Liver (tissue), 3 donors: ENCODE results near the gene ANK3.

ENCODE experiments used
- ATF3 ChIP-seq: IDR thresholded peaks from 2 replicates; pipeline ENCODE4 v1.6.1; 2016; ENCODE audit warnings: antibody characterized with exemption
- CTCF ChIP-seq: fragments of 150-350 bp; IDR thresholded peaks from 2 replicates; pipeline ENCODE4 v1.5.1; 2017; ENCODE audit warnings: improper control_type of control experiment, low read depth, low read length; ENCODE audit not compliant: missing input control
- FOXA1 ChIP-seq: IDR thresholded peaks from 2 replicates; pipeline ENCODE4 v1.6.1; 2016; ENCODE audit warnings: antibody characterized with exemption
- GABPA ChIP-seq, 2 donors: IDR thresholded peaks in 1 of 2; conservative IDR thresholded peaks in 1 of 2; 2 replicates each; pipeline ENCODE4 v1.6.1; 2016; ENCODE audit warnings: antibody characterized with exemption in 2 of 2, mild to moderate bottlenecking in 1 of 2, moderate library complexity in 1 of 2
- HNF4G ChIP-seq: IDR thresholded peaks from 2 replicates; pipeline ENCODE4 v1.6.1; 2016; ENCODE audit warnings: antibody characterized with exemption
- JUND ChIP-seq, 2 donors: IDR thresholded peaks; 2 replicates each; pipeline ENCODE4 v1.6.1; 2016; ENCODE audit warnings: antibody characterized with exemption in 2 of 2
- MAX ChIP-seq: IDR thresholded peaks from 2 replicates; pipeline ENCODE4 v1.6.1; 2016; ENCODE audit warnings: antibody characterized with exemption
- RAD21 ChIP-seq, 2 donors: IDR thresholded peaks; 2 replicates each; pipeline ENCODE4 v1.6.1; 2016; ENCODE audit warnings: antibody characterized with exemption in 2 of 2, mild to moderate bottlenecking in 2 of 2
- REST ChIP-seq: IDR thresholded peaks from 2 replicates; pipeline ENCODE4 v1.6.1; 2016; ENCODE audit warnings: antibody characterized with exemption, mild to moderate bottlenecking
- RXRA ChIP-seq, 2 donors: IDR thresholded peaks; 2 replicates each; pipeline ENCODE4 v1.6.1; 2017 to 2018; ENCODE audit warnings: antibody characterized with exemption in 2 of 2, mild to moderate bottlenecking in 1 of 2
- TAF1 ChIP-seq: conservative IDR thresholded peaks from 2 replicates; pipeline ENCODE4 v1.6.1; 2016; ENCODE audit warnings: antibody characterized with exemption, mild to moderate bottlenecking
- YY1 ChIP-seq: IDR thresholded peaks from 2 replicates; pipeline ENCODE4 v1.6.1; 2016; ENCODE audit warnings: antibody characterized with exemption, mild to moderate bottlenecking
- ZBTB33 ChIP-seq: IDR thresholded peaks from 2 replicates; pipeline ENCODE4 v1.6.1; 2016; ENCODE audit warnings: antibody characterized with exemption
- donor health status: healthy.
- donor health status: healthy.

- no peak for TF ChIP-seq GABPA (IDR thresholded peaks at IDR 0.05 in 1 of 2, conservative IDR thresholded peaks at IDR 0.05 in 1 of 2)
- TF ChIP-seq CTCF: no peak
- TF ChIP-seq RXRA (IDR thresholded peaks at IDR 0.05): no peak
- no peak for TF ChIP-seq TAF1
- no peak for TF ChIP-seq HNF4G
- no peak for TF ChIP-seq ZBTB33
- no peak for TF ChIP-seq JUND (IDR thresholded peaks at IDR 0.05)
- TF ChIP-seq ATF3: no peak
- no peak for TF ChIP-seq YY1
- no peak for TF ChIP-seq MAX
- no peak for TF ChIP-seq RAD21 (IDR thresholded peaks at IDR 0.05)
- no peak for TF ChIP-seq FOXA1
- no peak for TF ChIP-seq REST
These were observed 5.7 kb downstream of the ANK3 start for GRCh38 chr10:60384011-60384410.
